ENCODE data around the gene LRRC75A.
"Not testable (repeated sequence)": the region's sequence is repeated elsewhere in the genome, so short reads cannot be mapped to it uniquely, and the experiment has no call there.

Gene LRRC75A

GRCh38 chr17:16450028-16450427 is 42.0 kb downstream of the LRRC75A start:
- no peak for DNase-seq (ENCODE audit: low read depth)

GRCh38 chr17:16449121-16449570 is 42.8 kb downstream of the LRRC75A start:
- no peak for DNase-seq (ENCODE audit: low read depth)

- no peak for DNase-seq (ENCODE audit: low read depth)
Observed at GRCh38 chr17:16448490-16448889, 43.5 kb downstream of the LRRC75A start.

- no peak for DNase-seq (ENCODE audit: low read depth)
Observed at GRCh38 chr17:16447676-16448075, 44.3 kb downstream of the LRRC75A start.

GRCh38 chr17:16446338-16446983 is 45.5 kb downstream of the LRRC75A start:
- no peak for DNase-seq (ENCODE audit: low read depth)

- DNase-seq (ENCODE audit: low read depth): no peak
Observed at GRCh38 chr17:16444258-16444886, 47.6 kb downstream of the LRRC75A start.

- no peak for DNase-seq (ENCODE audit: low read depth)
Observed at GRCh38 chr17:16443511-16444257, 48.3 kb downstream of the LRRC75A start.

GRCh38 chr17:16442594-16443510 is 49.1 kb downstream of the LRRC75A start:
- DNase-seq (ENCODE audit: low read depth): no peak

- no peak for DNase-seq (ENCODE audit: low read depth)
Observed at GRCh38 chr17:16442141-16442540, 49.9 kb downstream of the LRRC75A start.

- DNase-seq (ENCODE audit: low read depth): no peak
Observed at GRCh38 chr17:16440901-16441629, 50.9 kb downstream of the LRRC75A start.

- not testable (repeated sequence) for DNase-seq (ENCODE audit: low read depth)
Observed at GRCh38 chr17:16440354-16440753, 51.6 kb downstream of the LRRC75A start.

- DNase-seq (ENCODE audit: low read depth): no peak
Observed at GRCh38 chr17:16439811-16440351, 52.1 kb downstream of the LRRC75A start.

GRCh38 chr17:16439303-16439791 is 52.6 kb downstream of the LRRC75A start:
- no peak for DNase-seq (ENCODE audit: low read depth)

GRCh38 chr17:16438557-16439302 is 53.3 kb downstream of the LRRC75A start:
- DNase-seq (ENCODE audit: low read depth): peak; percentile 99

GRCh38 chr17:16438173-16438556 is 53.8 kb downstream of the LRRC75A start:
- DNase-seq (ENCODE audit: low read depth): no peak

- DNase-seq (ENCODE audit: low read depth): no peak
Observed at GRCh38 chr17:16437083-16437482, 54.9 kb downstream of the LRRC75A start.

- DNase-seq (ENCODE audit: low read depth): no peak
Observed at GRCh38 chr17:16435925-16436886, 55.8 kb downstream of the LRRC75A start.

- no peak for DNase-seq (ENCODE audit: low read depth)
Observed at GRCh38 chr17:16434662-16435061, 57.3 kb downstream of the LRRC75A start.

- no peak for DNase-seq (ENCODE audit: low read depth)
Observed at GRCh38 chr17:16433514-16433913, 58.5 kb downstream of the LRRC75A start.

All from fibroblast of the conjunctiva (primary cell).